ENCODE measurements around the gene PTPRN2. TPM values are rescaled to one million over a fixed set of nuclear protein-coding genes. Genes with fewer than 3 reads are reported as not detected.

The PTPRN2 gene
- total and polyA plus RNA-seq, 9 of the 15 experiments (the other 6 are each of a cell fraction or from before 2014, with no cell fraction given) = not detected

DNA sequence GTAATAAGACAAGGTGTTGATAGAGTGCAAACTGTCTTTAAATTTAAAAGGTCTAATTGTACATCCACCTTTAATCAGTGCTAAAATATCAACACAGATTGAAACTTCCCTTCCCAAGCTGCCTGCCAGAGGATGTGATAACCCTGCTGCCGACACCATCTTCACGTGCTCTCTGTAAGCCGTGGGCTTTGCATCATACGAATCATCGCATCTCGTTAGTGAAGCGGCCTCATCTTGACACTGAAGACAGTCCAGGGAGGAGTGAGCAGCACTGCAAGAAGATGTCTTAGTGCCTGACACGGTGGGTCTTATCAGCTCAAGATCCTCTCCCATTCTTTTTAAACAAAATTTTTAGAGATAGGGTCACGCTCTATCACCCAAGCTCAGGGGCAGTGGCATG is 518.8 kb downstream of the PTPRN2 start:
- ATAC-seq (no peak), FAIRE-seq (no peak), DNase-seq (ENCODE audit: extremely low read depth in 1 of 4, low spot score in 3 of 4) (no peak)
- H3K27ac ChIP-seq (ENCODE audit: extremely low read depth, low read depth, low read length) = no peak overlapping the region
- no peak overlapping the region for H3K4me2 ChIP-seq (ENCODE audit: insufficient read depth, low read length)
- intact Hi-C loops (cut with micrococcal nuclease) (no loop called here), in situ Hi-C loops (cut with MboI) (no loop called here)
- no peaks in the 10 kb centered on the region for H3K9me3 ChIP-seq (replicated peaks; ENCODE audit: control insufficient read depth, insufficient read depth, low read depth, low read length)
- H3K9me1 ChIP-seq (ENCODE audit: control insufficient read depth, insufficient read depth, low read length) = no peaks in the 10 kb centered on the region
- WGBS (ENCODE audit: insufficient coverage, low coverage, missing lambda C conversion rate) = under 1% methylated on average over 9 of the region's 9 CpGs
- H4K20me1 ChIP-seq (replicated peaks; ENCODE audit: control insufficient read depth, insufficient read depth, low read length) = no peaks in the 10 kb centered on the region
- no peak overlapping the region for H3K4me3 ChIP-seq
- no peak overlapping the region for H2AFZ ChIP-seq (ENCODE audit: low read depth, low read length)
- H3K79me2 ChIP-seq (ENCODE audit: control insufficient read depth, insufficient read depth, low read length) = no peaks in the 10 kb centered on the region
- no peaks in the 10 kb centered on the region for H3K36me3 ChIP-seq (ENCODE audit: control insufficient read depth, insufficient read depth, low read length)
- H3K4me1 ChIP-seq (replicated peaks in 1 of 2; ENCODE audit: control insufficient read depth in 2 of 2, insufficient read depth in 2 of 2, low read length in 2 of 2) = no peaks in the 10 kb centered on the region
- ChIA-PET CTCF (ENCODE audit: low intra/inter-chr PET ratio) (no interaction called here), POLR2A (interaction anchor here (0.6 to 1.0 kb wide), 2 partner anchors 11 to 228 kb away, joined by 3 to 4 read pairs; no protein-coding TSS in a partner anchor)
- no peak overlapping the region for H3K9ac ChIP-seq (ENCODE audit: insufficient read depth in 1 of 2, low read depth in 2 of 2, low read length in 2 of 2)
- peaks cover 15 to 47% of the 10 kb centered on the region in 2 experiments; a peak in 4 of 5 replicates for H3K27me3 ChIP-seq (ENCODE audit: control insufficient read depth in 2 of 2, insufficient read depth in 2 of 2, low read length in 2 of 2)
- no TSS peak for BruUV-seq (replicated peaks)
- TF ChIP-seq NR3C1 (CRISPR knock-in tag; IDR thresholded peaks at IDR 0.05) (no peak), YY1 (IDR thresholded peaks at IDR 0.05; ENCODE audit: borderline replicate concordance in 1 of 3, control insufficient read depth in 1 of 3, extremely low read depth in 1 of 3, insufficient read depth in 3 of 3, insufficient read length in 1 of 3, insufficient replicate concordance in 2 of 3, low read depth in 1 of 3, low read length in 2 of 3) (no peak), XRCC3 (IDR thresholded peaks at IDR 0.05) (no peak), THAP12 (CRISPR knock-in tag; IDR thresholded peaks at IDR 0.05) (no peak), ZNF174 (CRISPR knock-in tag; IDR thresholded peaks at IDR 0.05) (no peak), ZNF785 (CRISPR knock-in tag; IDR thresholded peaks at IDR 0.05) (no peak), ZNF224 (CRISPR knock-in tag; IDR thresholded peaks at IDR 0.05) (no peak), ZFP1 (CRISPR knock-in tag; IDR thresholded peaks at IDR 0.05) (no peak), PRPF4 (IDR thresholded peaks at IDR 0.05; ENCODE audit: insufficient read depth, low read depth, low read length, poor library complexity, severe bottlenecking) (no peak)
- TF ChIP-seq, protein P1, sequence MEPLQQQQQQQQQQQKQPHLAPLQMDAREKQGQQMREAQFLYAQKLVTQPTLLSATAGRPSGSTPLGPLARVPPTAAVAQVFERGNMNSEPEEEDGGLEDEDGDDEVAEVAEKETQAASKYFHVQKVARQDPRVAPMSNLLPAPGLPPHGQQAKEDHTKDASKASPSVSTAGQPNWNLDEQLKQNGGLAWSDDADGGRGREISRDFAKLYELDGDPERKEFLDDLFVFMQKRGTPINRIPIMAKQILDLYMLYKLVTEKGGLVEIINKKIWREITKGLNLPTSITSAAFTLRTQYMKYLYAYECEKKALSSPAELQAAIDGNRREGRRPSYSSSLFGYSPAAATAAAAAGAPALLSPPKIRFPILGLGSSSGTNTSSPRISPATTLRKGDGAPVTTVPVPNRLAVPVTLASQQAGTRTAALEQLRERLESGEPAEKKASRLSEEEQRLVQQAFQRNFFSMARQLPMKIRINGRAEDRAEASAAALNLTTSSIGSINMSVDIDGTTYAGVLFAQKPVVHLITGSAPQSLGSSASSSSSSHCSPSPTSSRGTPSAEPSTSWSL (CRISPR knock-in tag; IDR thresholded peaks at IDR 0.05; ENCODE audit: borderline replicate concordance) = no peak
- TF ChIP-seq, protein P2, sequence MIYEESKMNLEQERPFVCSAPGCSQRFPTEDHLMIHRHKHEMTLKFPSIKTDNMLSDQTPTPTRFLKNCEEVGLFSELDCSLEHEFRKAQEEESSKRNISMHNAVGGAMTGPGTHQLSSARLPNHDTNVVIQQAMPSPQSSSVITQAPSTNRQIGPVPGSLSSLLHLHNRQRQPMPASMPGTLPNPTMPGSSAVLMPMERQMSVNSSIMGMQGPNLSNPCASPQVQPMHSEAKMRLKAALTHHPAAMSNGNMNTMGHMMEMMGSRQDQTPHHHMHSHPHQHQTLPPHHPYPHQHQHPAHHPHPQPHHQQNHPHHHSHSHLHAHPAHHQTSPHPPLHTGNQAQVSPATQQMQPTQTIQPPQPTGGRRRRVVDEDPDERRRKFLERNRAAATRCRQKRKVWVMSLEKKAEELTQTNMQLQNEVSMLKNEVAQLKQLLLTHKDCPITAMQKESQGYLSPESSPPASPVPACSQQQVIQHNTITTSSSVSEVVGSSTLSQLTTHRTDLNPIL (CRISPR knock-in tag; IDR thresholded peaks at IDR 0.05) = no peak
- TF ChIP-seq, protein P3, sequence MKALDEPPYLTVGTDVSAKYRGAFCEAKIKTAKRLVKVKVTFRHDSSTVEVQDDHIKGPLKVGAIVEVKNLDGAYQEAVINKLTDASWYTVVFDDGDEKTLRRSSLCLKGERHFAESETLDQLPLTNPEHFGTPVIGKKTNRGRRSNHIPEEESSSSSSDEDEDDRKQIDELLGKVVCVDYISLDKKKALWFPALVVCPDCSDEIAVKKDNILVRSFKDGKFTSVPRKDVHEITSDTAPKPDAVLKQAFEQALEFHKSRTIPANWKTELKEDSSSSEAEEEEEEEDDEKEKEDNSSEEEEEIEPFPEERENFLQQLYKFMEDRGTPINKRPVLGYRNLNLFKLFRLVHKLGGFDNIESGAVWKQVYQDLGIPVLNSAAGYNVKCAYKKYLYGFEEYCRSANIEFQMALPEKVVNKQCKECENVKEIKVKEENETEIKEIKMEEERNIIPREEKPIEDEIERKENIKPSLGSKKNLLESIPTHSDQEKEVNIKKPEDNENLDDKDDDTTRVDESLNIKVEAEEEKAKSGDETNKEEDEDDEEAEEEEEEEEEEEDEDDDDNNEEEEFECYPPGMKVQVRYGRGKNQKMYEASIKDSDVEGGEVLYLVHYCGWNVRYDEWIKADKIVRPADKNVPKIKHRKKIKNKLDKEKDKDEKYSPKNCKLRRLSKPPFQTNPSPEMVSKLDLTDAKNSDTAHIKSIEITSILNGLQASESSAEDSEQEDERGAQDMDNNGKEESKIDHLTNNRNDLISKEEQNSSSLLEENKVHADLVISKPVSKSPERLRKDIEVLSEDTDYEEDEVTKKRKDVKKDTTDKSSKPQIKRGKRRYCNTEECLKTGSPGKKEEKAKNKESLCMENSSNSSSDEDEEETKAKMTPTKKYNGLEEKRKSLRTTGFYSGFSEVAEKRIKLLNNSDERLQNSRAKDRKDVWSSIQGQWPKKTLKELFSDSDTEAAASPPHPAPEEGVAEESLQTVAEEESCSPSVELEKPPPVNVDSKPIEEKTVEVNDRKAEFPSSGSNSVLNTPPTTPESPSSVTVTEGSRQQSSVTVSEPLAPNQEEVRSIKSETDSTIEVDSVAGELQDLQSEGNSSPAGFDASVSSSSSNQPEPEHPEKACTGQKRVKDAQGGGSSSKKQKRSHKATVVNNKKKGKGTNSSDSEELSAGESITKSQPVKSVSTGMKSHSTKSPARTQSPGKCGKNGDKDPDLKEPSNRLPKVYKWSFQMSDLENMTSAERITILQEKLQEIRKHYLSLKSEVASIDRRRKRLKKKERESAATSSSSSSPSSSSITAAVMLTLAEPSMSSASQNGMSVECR (CRISPR knock-in tag; IDR thresholded peaks at IDR 0.05) = no peak
